ENCODE data around the gene TUBB2A. TPM values are rescaled to one million over a fixed set of nuclear protein-coding genes. Genes with fewer than 3 reads are reported as not detected.

Gene TUBB2A
- total RNA-seq, 1 experiment from 2014 or later = 112 TPM

DNA sequence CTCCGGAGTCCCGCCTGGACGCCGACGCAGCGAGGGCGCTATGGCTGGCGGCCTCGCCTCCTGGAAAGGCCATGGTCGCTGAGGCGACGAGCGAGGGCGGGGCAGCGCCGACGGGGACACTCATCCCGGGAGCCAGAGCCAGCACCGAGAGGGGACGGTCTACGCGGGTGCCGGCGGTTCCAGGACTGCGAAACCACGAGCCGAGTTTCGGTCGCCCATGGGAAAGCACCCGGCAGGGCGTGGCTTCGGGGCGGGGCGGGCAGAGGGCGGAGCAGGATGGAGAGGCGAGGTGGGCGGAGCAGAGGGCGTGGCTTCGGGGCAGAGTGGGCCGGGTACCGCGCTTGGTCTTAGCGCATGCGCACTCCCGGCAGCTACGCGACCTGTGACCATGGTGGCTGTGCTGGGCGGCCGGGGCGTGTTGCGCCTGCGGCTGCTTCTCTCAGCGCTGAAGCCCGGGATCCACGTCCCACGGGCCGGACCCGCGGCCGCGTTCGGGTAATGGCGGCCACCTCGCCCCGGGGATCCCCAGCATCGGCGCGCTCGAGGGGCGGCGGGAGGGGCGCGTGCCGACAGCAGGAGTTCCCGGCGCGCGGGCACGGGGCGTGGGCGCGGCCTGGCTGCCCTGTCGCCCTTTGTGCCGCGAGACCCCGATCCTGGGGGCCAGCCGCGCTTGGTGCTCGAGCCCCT is 38.8 kb downstream of the TUBB2A start, which contains the start of gene BPHL:
BPHL (plus strand) TSS at position 359 of the 687 bp plus-strand sequence; CDS start at position 389, 30 bp downstream.
- H3K27me3 ChIP-seq (replicated peaks; ENCODE audit: insufficient read depth, low read depth, low read length, poor library complexity) = no peaks in the 10 kb centered on the region
- DNase-seq (ENCODE audit: low spot score) = peak; percentile 94
- peaks cover 4% of the 10 kb centered on the region for H3K4me1 ChIP-seq (ENCODE audit: insufficient read depth, low read length, poor library complexity, severe bottlenecking)
- peak within 1 kb of the TSS; percentile 76 for H3K4me3 ChIP-seq (ENCODE audit: low read depth, low read length, poor library complexity, severe bottlenecking)
- no TSS peak for BruUV-seq (replicated peaks)
- POLR2A ChIA-PET (ENCODE audit: low non-redundant PET) = no interaction called here
- no peaks in the 10 kb centered on the region for H3K36me3 ChIP-seq (ENCODE audit: insufficient read depth, low read length, poor library complexity, severe bottlenecking)
- TF ChIP-seq, protein P1, sequence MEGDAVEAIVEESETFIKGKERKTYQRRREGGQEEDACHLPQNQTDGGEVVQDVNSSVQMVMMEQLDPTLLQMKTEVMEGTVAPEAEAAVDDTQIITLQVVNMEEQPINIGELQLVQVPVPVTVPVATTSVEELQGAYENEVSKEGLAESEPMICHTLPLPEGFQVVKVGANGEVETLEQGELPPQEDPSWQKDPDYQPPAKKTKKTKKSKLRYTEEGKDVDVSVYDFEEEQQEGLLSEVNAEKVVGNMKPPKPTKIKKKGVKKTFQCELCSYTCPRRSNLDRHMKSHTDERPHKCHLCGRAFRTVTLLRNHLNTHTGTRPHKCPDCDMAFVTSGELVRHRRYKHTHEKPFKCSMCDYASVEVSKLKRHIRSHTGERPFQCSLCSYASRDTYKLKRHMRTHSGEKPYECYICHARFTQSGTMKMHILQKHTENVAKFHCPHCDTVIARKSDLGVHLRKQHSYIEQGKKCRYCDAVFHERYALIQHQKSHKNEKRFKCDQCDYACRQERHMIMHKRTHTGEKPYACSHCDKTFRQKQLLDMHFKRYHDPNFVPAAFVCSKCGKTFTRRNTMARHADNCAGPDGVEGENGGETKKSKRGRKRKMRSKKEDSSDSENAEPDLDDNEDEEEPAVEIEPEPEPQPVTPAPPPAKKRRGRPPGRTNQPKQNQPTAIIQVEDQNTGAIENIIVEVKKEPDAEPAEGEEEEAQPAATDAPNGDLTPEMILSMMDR (conservative IDR thresholded peaks at IDR 0.05; ENCODE audit: low read depth, low read length) = no peak
- no peak for TF ChIP-seq EZH2 (IDR thresholded peaks at IDR 0.05; ENCODE audit: borderline replicate concordance, low read depth, low read length, poor library complexity, severe bottlenecking)
- intact Hi-C loops (cut with micrococcal nuclease; ENCODE audit: unreplicated experiment) = no loop called here
- H3K27ac ChIP-seq (ENCODE audit: low read depth, low read length, poor library complexity, severe bottlenecking) = peak within 1 kb of the TSS; percentile 86
- CTCF ChIA-PET = interaction anchor here (0.9 to 1.1 kb wide), 2 partner anchors 133 to 166 kb away, joined by 3 read pairs; no protein-coding TSS in a partner anchor
- no peaks in the 10 kb centered on the region for H3K9me3 ChIP-seq (ENCODE audit: low read depth, low read length, poor library complexity, severe bottlenecking)

DNA sequence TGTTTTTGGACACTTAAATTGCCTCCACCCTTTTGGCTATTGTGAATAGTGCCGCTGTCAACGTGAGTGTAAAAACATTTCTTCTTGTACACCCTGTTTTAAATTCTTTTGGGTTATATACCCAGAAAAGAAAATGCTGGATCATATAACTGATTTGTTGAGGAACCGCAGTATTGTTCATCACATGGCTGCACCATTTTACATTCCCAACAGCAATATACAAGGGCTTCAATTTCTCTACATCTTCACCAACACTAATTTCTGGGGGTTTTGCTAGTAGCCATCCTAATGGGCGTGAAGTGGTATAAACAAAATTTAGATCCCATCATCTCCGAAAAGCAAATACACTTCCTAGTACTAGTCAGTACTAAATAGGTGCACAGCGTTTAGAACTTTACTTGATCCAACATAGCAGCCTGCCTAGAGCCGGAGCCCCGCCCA is 39.4 kb downstream of the TUBB2A start:
- Histone ChIP-seq H3K4me1 (ENCODE audit: insufficient read depth, low read length, poor library complexity, severe bottlenecking) (peaks cover 4% of the 10 kb centered on the region), H3K4me3 (ENCODE audit: low read depth, low read length, poor library complexity, severe bottlenecking) (peak overlapping the region; percentile 76), H3K36me3 (ENCODE audit: insufficient read depth, low read length, poor library complexity, severe bottlenecking) (no peaks in the 10 kb centered on the region), H3K27ac (ENCODE audit: low read depth, low read length, poor library complexity, severe bottlenecking) (peak overlapping the region; percentile 86), H3K27me3 (replicated peaks; ENCODE audit: insufficient read depth, low read depth, low read length, poor library complexity) (no peaks in the 10 kb centered on the region), H3K9me3 (ENCODE audit: low read depth, low read length, poor library complexity, severe bottlenecking) (no peaks in the 10 kb centered on the region)
- ChIA-PET POLR2A (ENCODE audit: low non-redundant PET) (no interaction called here), CTCF (interaction anchor here (0.9 kb wide), 1 partner anchor 165 kb away, joined by 3 read pairs; no protein-coding TSS in a partner anchor)
- no peak for DNase-seq (ENCODE audit: low spot score)
- TF ChIP-seq, protein P1 (conservative IDR thresholded peaks at IDR 0.05; ENCODE audit: low read depth, low read length) = no peak
- TF ChIP-seq EZH2 (IDR thresholded peaks at IDR 0.05; ENCODE audit: borderline replicate concordance, low read depth, low read length, poor library complexity, severe bottlenecking) = no peak
- intact Hi-C loops (cut with micrococcal nuclease; ENCODE audit: unreplicated experiment) = no loop called here
- BruUV-seq (replicated peaks) = TSS peak; percentile 92

DNA sequence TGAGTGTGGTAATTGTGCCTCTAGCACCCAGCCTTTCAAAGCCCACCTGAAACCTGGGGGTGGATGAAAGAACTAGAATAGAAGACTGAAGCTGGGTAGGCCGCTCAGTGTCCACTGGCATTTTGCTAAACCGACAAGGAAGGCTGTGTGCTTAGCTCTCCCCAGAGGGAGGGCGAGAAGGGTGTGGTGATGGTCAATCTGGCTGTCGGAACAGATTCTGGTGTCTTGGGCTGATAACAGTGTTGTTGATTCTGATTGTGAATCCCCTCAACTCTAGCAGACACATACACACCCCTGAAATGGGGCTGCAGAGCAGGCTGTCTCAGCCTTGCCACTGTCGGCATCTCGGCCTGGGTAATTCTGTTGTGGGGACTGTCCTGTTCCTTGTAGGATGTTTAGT is 43.0 kb downstream of the TUBB2A start:
- no peak overlapping the region for H3K27ac ChIP-seq (ENCODE audit: low read depth, low read length, poor library complexity, severe bottlenecking)
- ChIA-PET CTCF (no interaction called here), POLR2A (ENCODE audit: low non-redundant PET) (no interaction called here)
- H3K4me3 ChIP-seq (ENCODE audit: low read depth, low read length, poor library complexity, severe bottlenecking) = no peak overlapping the region
- no peak for DNase-seq (ENCODE audit: low spot score)
- peaks cover 7% of the 10 kb centered on the region for H3K36me3 ChIP-seq (ENCODE audit: insufficient read depth, low read length, poor library complexity, severe bottlenecking)
- no peaks in the 10 kb centered on the region for H3K9me3 ChIP-seq (ENCODE audit: low read depth, low read length, poor library complexity, severe bottlenecking)
- H3K27me3 ChIP-seq (replicated peaks; ENCODE audit: insufficient read depth, low read depth, low read length, poor library complexity) = no peaks in the 10 kb centered on the region
- BruUV-seq (replicated peaks) = no TSS peak
- H3K4me1 ChIP-seq (ENCODE audit: insufficient read depth, low read length, poor library complexity, severe bottlenecking) = peaks cover 4% of the 10 kb centered on the region
- intact Hi-C loops (cut with micrococcal nuclease; ENCODE audit: unreplicated experiment) = no loop called here
- no peak for TF ChIP-seq EZH2 (IDR thresholded peaks at IDR 0.05; ENCODE audit: borderline replicate concordance, low read depth, low read length, poor library complexity, severe bottlenecking)
- TF ChIP-seq, protein P1 (conservative IDR thresholded peaks at IDR 0.05; ENCODE audit: low read depth, low read length) = no peak
